Esophagus squamous epithelium (tissue), 4 donors: Measurements from ENCODE around the gene OR5AN1.

Source experiments
- POLR2A ChIP-seq, 4 donors: fragments of 450-650 bp; IDR thresholded peaks; one replicate each; pipeline ENCODE4 v1.6.1; 2017; ENCODE audit warnings: antibody characterized with exemption in 4 of 4, mild to moderate bottlenecking in 4 of 4, moderate library complexity in 3 of 4
- TF ChIP-seq, protein P1 (sequence below), 6 experiments: fragments of 450-650 bp in 4 of 6; fragments of 200-600 bp in 2 of 6; sonication (generic) in 2 of 6; IDR thresholded peaks; one replicate each; pipeline ENCODE4 v1.5.1; 2016 to 2019; ENCODE audit warnings: antibody characterized with exemption in 6 of 6, mild to moderate bottlenecking in 4 of 6, moderate library complexity in 4 of 6

DNA sequence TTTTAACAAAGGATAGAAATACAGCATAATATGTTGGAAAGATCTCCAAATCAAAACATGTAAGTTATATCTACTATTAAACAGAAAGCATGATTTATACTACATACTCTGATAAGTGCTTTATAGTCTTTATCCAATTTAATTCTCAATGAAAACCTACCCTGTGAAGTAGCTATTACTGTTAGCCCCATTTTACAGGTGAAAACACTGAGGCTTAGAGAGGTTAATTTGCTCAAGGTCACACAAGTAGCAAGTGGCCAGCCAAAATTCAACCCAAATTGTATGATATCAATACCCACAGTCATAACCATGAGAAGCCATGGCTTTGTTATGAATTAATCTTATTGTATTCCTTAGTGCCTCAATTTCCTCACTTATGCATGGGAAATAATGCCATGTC is 675 bp upstream of the OR5AN1 start:
- TF ChIP-seq, protein P1, sequence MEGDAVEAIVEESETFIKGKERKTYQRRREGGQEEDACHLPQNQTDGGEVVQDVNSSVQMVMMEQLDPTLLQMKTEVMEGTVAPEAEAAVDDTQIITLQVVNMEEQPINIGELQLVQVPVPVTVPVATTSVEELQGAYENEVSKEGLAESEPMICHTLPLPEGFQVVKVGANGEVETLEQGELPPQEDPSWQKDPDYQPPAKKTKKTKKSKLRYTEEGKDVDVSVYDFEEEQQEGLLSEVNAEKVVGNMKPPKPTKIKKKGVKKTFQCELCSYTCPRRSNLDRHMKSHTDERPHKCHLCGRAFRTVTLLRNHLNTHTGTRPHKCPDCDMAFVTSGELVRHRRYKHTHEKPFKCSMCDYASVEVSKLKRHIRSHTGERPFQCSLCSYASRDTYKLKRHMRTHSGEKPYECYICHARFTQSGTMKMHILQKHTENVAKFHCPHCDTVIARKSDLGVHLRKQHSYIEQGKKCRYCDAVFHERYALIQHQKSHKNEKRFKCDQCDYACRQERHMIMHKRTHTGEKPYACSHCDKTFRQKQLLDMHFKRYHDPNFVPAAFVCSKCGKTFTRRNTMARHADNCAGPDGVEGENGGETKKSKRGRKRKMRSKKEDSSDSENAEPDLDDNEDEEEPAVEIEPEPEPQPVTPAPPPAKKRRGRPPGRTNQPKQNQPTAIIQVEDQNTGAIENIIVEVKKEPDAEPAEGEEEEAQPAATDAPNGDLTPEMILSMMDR (IDR thresholded peaks at IDR 0.05): no peak
- no peak for TF ChIP-seq POLR2A (IDR thresholded peaks at IDR 0.05)
